OCI-LY1 (cell line): Measurements from ENCODE around the gene ASTN1.

ENCODE experiments used
- EZH2 ChIP-seq: fragments of 200-600 bp; sonication (generic), shearing (Covaris generic); IDR thresholded peaks from 2 replicates; pipeline ENCODE4 v1.8.0; 2017; ENCODE audit warnings: borderline replicate concordance, mixed run types, mild to moderate bottlenecking, antibody characterized with exemption, low read length, moderate library complexity, mixed read lengths
- TF ChIP-seq, protein P1 (sequence below): fragments of 200-600 bp; sonication (generic), shearing (Covaris generic); IDR thresholded peaks from 2 replicates; pipeline ENCODE4 v1.5.1; 2017; ENCODE audit warnings: mild to moderate bottlenecking, antibody characterized with exemption, low read length, moderate library complexity, mixed read lengths

DNA sequence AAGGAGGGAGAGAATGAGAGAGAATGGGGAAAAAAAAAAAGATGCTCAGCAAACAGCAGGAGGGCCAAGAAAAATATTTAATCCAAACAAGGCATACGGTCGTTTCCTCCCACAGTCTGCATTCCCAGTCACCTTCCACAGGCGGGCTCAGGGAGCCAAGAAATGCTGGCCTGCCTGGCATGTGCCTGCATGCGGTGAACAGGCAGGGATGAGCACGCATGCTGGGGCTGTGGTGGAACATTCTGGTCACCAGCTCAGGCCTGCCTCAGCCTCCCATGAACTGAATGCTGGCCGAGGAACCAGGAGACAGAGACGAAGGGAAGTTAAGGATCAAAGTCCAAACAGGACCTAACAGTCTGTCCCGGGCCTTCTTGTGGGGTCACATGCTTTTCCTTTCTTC, 335.3 kb downstream of the ASTN1 start:
- TF ChIP-seq, protein P1, sequence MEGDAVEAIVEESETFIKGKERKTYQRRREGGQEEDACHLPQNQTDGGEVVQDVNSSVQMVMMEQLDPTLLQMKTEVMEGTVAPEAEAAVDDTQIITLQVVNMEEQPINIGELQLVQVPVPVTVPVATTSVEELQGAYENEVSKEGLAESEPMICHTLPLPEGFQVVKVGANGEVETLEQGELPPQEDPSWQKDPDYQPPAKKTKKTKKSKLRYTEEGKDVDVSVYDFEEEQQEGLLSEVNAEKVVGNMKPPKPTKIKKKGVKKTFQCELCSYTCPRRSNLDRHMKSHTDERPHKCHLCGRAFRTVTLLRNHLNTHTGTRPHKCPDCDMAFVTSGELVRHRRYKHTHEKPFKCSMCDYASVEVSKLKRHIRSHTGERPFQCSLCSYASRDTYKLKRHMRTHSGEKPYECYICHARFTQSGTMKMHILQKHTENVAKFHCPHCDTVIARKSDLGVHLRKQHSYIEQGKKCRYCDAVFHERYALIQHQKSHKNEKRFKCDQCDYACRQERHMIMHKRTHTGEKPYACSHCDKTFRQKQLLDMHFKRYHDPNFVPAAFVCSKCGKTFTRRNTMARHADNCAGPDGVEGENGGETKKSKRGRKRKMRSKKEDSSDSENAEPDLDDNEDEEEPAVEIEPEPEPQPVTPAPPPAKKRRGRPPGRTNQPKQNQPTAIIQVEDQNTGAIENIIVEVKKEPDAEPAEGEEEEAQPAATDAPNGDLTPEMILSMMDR = no peak
- TF ChIP-seq EZH2 = no peak
